H1 (cell line): ENCODE measurements around the gene EHD2. TPM values are rescaled to one million over a fixed set of nuclear protein-coding genes. Genes with fewer than 3 reads are reported as not detected.

Experiments used
- CTCF ChIA-PET: fragments of 300-600 bp; sonication (Branson Sonifier 250); formaldehyde crosslinking; loops from one replicate; lab custom pipeline; 2021; ENCODE audit not compliant: partially characterized antibody; lab: Charles Lee
- POLR2A ChIA-PET: fragments of 300-600 bp; sonication (Branson Sonifier 250); formaldehyde crosslinking; loops from one replicate; lab custom pipeline; 2021; ENCODE audit warnings: inconsistent platforms; ENCODE audit not compliant: partially characterized antibody; lab: Charles Lee
- DNase-seq, 2 experiments: peaks; one replicate each; pipeline versions ENCODE4 v3.0.0 to v3.0.0-alpha.2; 2010 to 2022; ENCODE audit warnings: low spot score in 2 of 2, low read depth in 1 of 2, mixed read lengths in 1 of 2
- FAIRE-seq: peaks from 2 replicates; lab custom pipeline; 2011; peaks lifted over from hg19 to GRCh38; lab: Jason Lieb, UNC
- H2AFZ ChIP-seq: 2 replicates; pipeline ENCODE4 v1.8.1; 2012; ENCODE audit warnings: low read length, inconsistent platforms
- H2AK5ac ChIP-seq: 2 replicates; pipeline ENCODE4 v1.6.1; 2013; ENCODE audit warnings: low read depth, low read length
- H2BK120ac ChIP-seq: replicated peaks from 2 replicates; pipeline ENCODE3; 2013; ENCODE audit warnings: low read depth, low read length, inconsistent platforms
- H2BK12ac ChIP-seq: 2 replicates; pipeline ENCODE4 v1.6.1; 2013; ENCODE audit warnings: low read depth, low read length
- H2BK15ac ChIP-seq: 2 replicates; pipeline ENCODE4 v1.6.1; 2013; ENCODE audit warnings: low read length
- H2BK20ac ChIP-seq: 2 replicates; pipeline ENCODE4 v1.6.1; 2013; ENCODE audit warnings: low read length
- H2BK5ac ChIP-seq: 2 replicates; pipeline ENCODE4 v1.6.1; 2013; ENCODE audit warnings: low read depth, low read length
- H3K14ac ChIP-seq: 2 replicates; pipeline ENCODE4 v1.6.1; 2013; ENCODE audit warnings: inconsistent platforms; ENCODE audit not compliant: insufficient read length
- H3K18ac ChIP-seq: 2 replicates; pipeline ENCODE4 v1.6.1; 2013; ENCODE audit warnings: low read length; ENCODE audit errors: extremely low read depth
- H3K23ac ChIP-seq: 2 replicates; pipeline ENCODE4 v1.6.1; 2013; ENCODE audit warnings: inconsistent platforms; ENCODE audit not compliant: insufficient read length
- H3K23me2 ChIP-seq: 2 replicates; pipeline ENCODE4 v1.6.1; 2013; ENCODE audit warnings: low read depth, low read length
- H3K27ac ChIP-seq: 2 replicates; pipeline ENCODE4 v1.6.1; 2011; ENCODE audit warnings: low read depth, low read length, inconsistent platforms
- H3K27me3 ChIP-seq, 4 experiments: replicated peaks in 1 of 4; 1 replicate in 1 of 4; 2 replicates in 3 of 4; pipeline versions ENCODE4 v1.6.1 to v1.8.1; 2011 to 2013; ENCODE audit warnings: low read length in 3 of 4, mild to moderate bottlenecking in 3 of 4, inconsistent platforms in 2 of 4, mixed read lengths in 2 of 4, moderate library complexity in 1 of 4; ENCODE audit not compliant: control insufficient read depth in 3 of 4, insufficient read depth in 3 of 4; ENCODE audit errors: extremely low read depth in 1 of 4
- H3K36me3 ChIP-seq, 4 experiments: 2 replicates each; pipeline versions ENCODE4 v1.6.1 to v1.8.1; 2011 to 2013; ENCODE audit warnings: mild to moderate bottlenecking in 4 of 4, low read length in 3 of 4, moderate library complexity in 2 of 4, control low read depth in 1 of 4, inconsistent platforms in 1 of 4; ENCODE audit not compliant: insufficient read depth in 4 of 4, control insufficient read depth in 2 of 4
- H3K4ac ChIP-seq: replicated peaks from 2 replicates; pipeline ENCODE3; 2013; ENCODE audit warnings: low read length, low read depth, mixed read lengths, inconsistent platforms; ENCODE audit not compliant: insufficient read length
- H3K4me1 ChIP-seq, 4 experiments: replicated peaks in 1 of 4; 1 replicate in 1 of 4; 2 replicates in 3 of 4; pipeline versions ENCODE4 v1.6.1 to v1.8.1; 2011 to 2013; ENCODE audit warnings: low read length in 3 of 4, inconsistent platforms in 2 of 4, mixed read lengths in 1 of 4; ENCODE audit not compliant: insufficient read depth in 4 of 4, control insufficient read depth in 3 of 4
- H3K4me2 ChIP-seq, 2 experiments: 2 replicates each; pipeline versions ENCODE4 v1.6.1 to v1.8.1; 2011 to 2013; ENCODE audit warnings: low read depth in 2 of 2, low read length in 2 of 2, control low read depth in 1 of 2, inconsistent platforms in 1 of 2, mild to moderate bottlenecking in 1 of 2; ENCODE audit not compliant: insufficient read depth in 1 of 2
- H3K4me3 ChIP-seq, 4 experiments: fragments of 200-600, 300-600 bp in 1 of 4; sonication (generic), shearing (Covaris generic), sonication (Bioruptor Twin) in 1 of 4; 2 replicates each; pipeline versions ENCODE4 v1.5.1 to v1.8.1; 2011 to 2016; ENCODE audit warnings: low read length in 4 of 4, low read depth in 3 of 4, control low read depth in 2 of 4, inconsistent platforms in 2 of 4, mild to moderate bottlenecking in 2 of 4, mixed read lengths in 1 of 4, moderate library complexity in 1 of 4; ENCODE audit not compliant: insufficient read depth in 2 of 4; ENCODE audit errors: extremely low read depth in 1 of 4
- H3K56ac ChIP-seq: replicated peaks from 2 replicates; pipeline ENCODE3; 2013; ENCODE audit warnings: low read depth, mild to moderate bottlenecking, mixed read lengths, low read length, inconsistent platforms; ENCODE audit not compliant: insufficient read length
- H3K79me1 ChIP-seq: 2 replicates; pipeline ENCODE4 v1.6.1; 2013; ENCODE audit warnings: low read depth, low read length, control low read depth
- H3K79me2 ChIP-seq, 2 experiments: 2 replicates each; pipeline versions ENCODE4 v1.6.1 to v1.8.1; 2012 to 2013; ENCODE audit warnings: low read length in 2 of 2, mild to moderate bottlenecking in 2 of 2, inconsistent platforms in 1 of 2; ENCODE audit not compliant: insufficient read depth in 2 of 2, control insufficient read depth in 1 of 2
- H3K9ac ChIP-seq, 4 experiments: replicated peaks in 1 of 4; 1 replicate in 1 of 4; 2 replicates in 3 of 4; pipeline versions ENCODE4 v1.6.1 to v1.8.1; 2011 to 2013; ENCODE audit warnings: low read depth in 3 of 4, low read length in 3 of 4, control low read depth in 2 of 4, mild to moderate bottlenecking in 2 of 4, moderate library complexity in 2 of 4, inconsistent platforms in 1 of 4; ENCODE audit errors: extremely low read depth in 1 of 4
- H3K9me3 ChIP-seq, 2 experiments: 2 replicates each; pipeline versions ENCODE4 v1.6.1 to v1.8.1; 2012 to 2013; ENCODE audit warnings: mild to moderate bottlenecking in 2 of 2, moderate library complexity in 2 of 2, control low read depth in 1 of 2, inconsistent platforms in 1 of 2, low read depth in 1 of 2, low read length in 1 of 2, mixed read lengths in 1 of 2; ENCODE audit not compliant: insufficient read depth in 2 of 2
- H4K20me1 ChIP-seq, 2 experiments: replicated peaks in 1 of 2; 2 replicates each; pipeline versions ENCODE3 to v1.8.1; 2011 to 2013; ENCODE audit warnings: inconsistent platforms in 2 of 2, low read length in 2 of 2, mild to moderate bottlenecking in 1 of 2; ENCODE audit not compliant: insufficient read depth in 2 of 2, control insufficient read depth in 1 of 2
- H4K5ac ChIP-seq: 2 replicates; pipeline ENCODE4 v1.6.1; 2013; ENCODE audit warnings: low read length, low read depth, mixed read lengths, inconsistent platforms; ENCODE audit not compliant: insufficient read length
- H4K8ac ChIP-seq: 2 replicates; pipeline ENCODE4 v1.8.0; 2013; ENCODE audit warnings: mild to moderate bottlenecking, moderate library complexity, low read length, inconsistent platforms; ENCODE audit not compliant: insufficient read depth; ENCODE audit errors: extremely low read depth
- H4K91ac ChIP-seq: replicated peaks from 2 replicates; pipeline ENCODE3; 2013; ENCODE audit warnings: low read length, mixed read lengths, inconsistent platforms; ENCODE audit not compliant: insufficient read length
- CBX8 ChIP-seq: fragments of 300-800, 300-1000 bp; sonication (generic); IDR thresholded peaks from 2 replicates; pipeline ENCODE4 v1.7.1; 2016; ENCODE audit warnings: low read depth, low read length, borderline replicate concordance
- CHD2 ChIP-seq: IDR thresholded peaks from 2 replicates; pipeline ENCODE4 v1.6.1; 2012; ENCODE audit warnings: low read length, improper control_type of control experiment
- GABPA ChIP-seq: IDR thresholded peaks from 2 replicates; pipeline ENCODE4 v1.6.1; 2011; ENCODE audit warnings: mild to moderate bottlenecking, low read length, moderate library complexity, borderline replicate concordance; ENCODE audit not compliant: insufficient read depth
- GTF2F1 ChIP-seq: IDR thresholded peaks from 2 replicates; pipeline ENCODE4 v1.6.1; 2012; ENCODE audit warnings: low read depth, low read length, improper control_type of control experiment, borderline replicate concordance
- POU5F1 ChIP-seq: IDR thresholded peaks from 2 replicates; pipeline ENCODE4 v1.6.1; 2011; ENCODE audit warnings: low read depth, mild to moderate bottlenecking, low read length, moderate library complexity
- RNF2 ChIP-seq: fragments of 200-900, 300-1000 bp; sonication (generic); IDR thresholded peaks from 2 replicates; pipeline ENCODE4 v1.7.1; 2016; ENCODE audit warnings: borderline replicate concordance, low read depth, mild to moderate bottlenecking, antibody characterized with exemption, low read length; ENCODE audit not compliant: poor library complexity, severe bottlenecking; ENCODE audit errors: missing control alignments
- USF2 ChIP-seq: IDR thresholded peaks from 2 replicates; pipeline ENCODE4 v1.6.1; 2011; ENCODE audit warnings: low read length, improper control_type of control experiment
- WGBS, 2 experiments: shearing (Covaris generic) in 1 of 2; methylation state at CpG; one replicate each; pipeline versions ENCODE4 v1.1.6 to v1.1.7; 2013 to 2015; ENCODE audit warnings: low lambda C conversion rate in 2 of 2, mixed read lengths in 2 of 2, inconsistent platforms in 1 of 2, low coverage in 1 of 2, missing lambda C conversion rate in 1 of 2; ENCODE audit not compliant: insufficient replicate concordance in 2 of 2, insufficient coverage in 1 of 2, insufficient read length in 1 of 2; ENCODE audit errors: extremely low coverage in 1 of 2, missing lambda C conversion rate in 1 of 2; 5-methylcytosine and 5-hydroxymethylcytosine counted together
- polyA plus RNA-seq, 7 experiments: library from polyadenylated mRNA; depleted of rRNA in 3 of 7; stranded (reverse) in 5 of 7; unstranded in 2 of 7; fragments of >200 nt in 5 of 7; fragments of 200-250 nt in 2 of 7; gene quantifications; 1 replicate in 5 of 7; 2 replicates in 1 of 7; 4 replicates in 1 of 7; pipeline versions ENCODE4 v1.2.1 to v1.2.3, GENCODE V29; 2011 to 2013; ENCODE audit warnings: missing spikeins in 2 of 7, mixed read lengths in 2 of 7
- total RNA-seq: library from RNA; stranded (reverse); fragmentation: NEBNext Ultra II Directional; extraction: Animal tissue kit (Norgen Biotek cat#: 25700); gene quantifications from 2 replicates; pipeline ENCODE4 v1.2.1, GENCODE V29; 2021

The EHD2 gene
- total and polyA plus RNA-seq, 2 of the 8 experiments (the other 6 are each of a cell fraction or from before 2014, with no cell fraction given), result 4.5 to 14.3 TPM

GRCh38 chr19:47676811-47677210 is 36.4 kb upstream of the EHD2 start:
- Histone ChIP-seq H3K79me2 (no peaks in the 10 kb centered on the region), H3K27me3 (no peaks in the 10 kb centered on the region)

More at GRCh38 chr19:47676811-47677210, 36.4 kb upstream of the EHD2 start:
- Histone ChIP-seq H3K4me1 (0 out of 7 replicates have a peak, but pooled peaks cover 0 to 2% (median 0%) of the 10 kb centered on the region in 4 experiments), H2AK5ac (no peak overlapping the region), H2BK12ac (no peak overlapping the region), H3K56ac (no peak overlapping the region), H4K91ac (no peak overlapping the region), H2BK120ac (no peak overlapping the region), H4K5ac (no peak overlapping the region), H3K23ac (no peak overlapping the region), H3K9ac (no peak overlapping the region), H4K20me1 (peaks cover 6 to 9% of the 10 kb centered on the region in 2 experiments), H3K4ac (no peak overlapping the region), H4K8ac (no peak overlapping the region), H3K18ac (no peak overlapping the region), H2BK15ac (no peak overlapping the region), H3K4me3 (no peak overlapping the region), H3K9me3 (no peaks in the 10 kb centered on the region; a peak in 1 of 4 replicates), H3K14ac (no peak overlapping the region), H3K4me2 (no peak overlapping the region), H3K36me3 (peaks cover 2 to 45% (median 15%) of the 10 kb centered on the region in 4 experiments; a peak in 5 of 8 replicates), H3K79me1 (peaks cover 6% of the 10 kb centered on the region), H3K23me2 (peaks cover 8% of the 10 kb centered on the region; the same call in 1 of the 2 replicates), H2BK20ac (no peak overlapping the region), H2BK5ac (no peak overlapping the region), H2AFZ (no peak overlapping the region), H3K27ac (no peak overlapping the region)
- ChIA-PET POLR2A (interaction anchor here (1.7 kb wide), 1 partner anchor 9 kb away, joined by 6 read pairs; no protein-coding TSS in a partner anchor), CTCF (interaction anchor here (1.1 kb wide), 1 partner anchor 32 kb away, joined by 3 read pairs; no protein-coding TSS in a partner anchor)
- 86% methylated on average over 8 of the region's 8 CpGs; no CpG with 5 or more reads in 1 of the 2 experiments for WGBS, 2 experiments
- DNase-seq (no peak), FAIRE-seq (no peak)
- no peak for TF ChIP-seq GTF2F1
- TF ChIP-seq CBX8, result no peak
- no peak for TF ChIP-seq USF2
- TF ChIP-seq CHD2, result no peak
- TF ChIP-seq RNF2, result no peak
- TF ChIP-seq GABPA, result no peak
- no peak for TF ChIP-seq POU5F1
